ENCODE results near the gene NEU4. TPM values are rescaled to one million over a fixed set of nuclear protein-coding genes. Genes with fewer than 3 reads are reported as not detected.
"Not testable (repeated sequence)": the region's sequence is repeated elsewhere in the genome, so short reads cannot be mapped to it uniquely, and the experiment has no call there.

Gene NEU4
- total RNA-seq, 4 donors from 2014 or later: 0.78 to 5.7 (median 1.1) TPM; not detected in 1

GRCh38 chr2:241788135-241788534 is 20.9 kb upstream of the NEU4 start:
- no peak for DNase-seq
- Histone ChIP-seq H3K9me3 (no peaks in the 10 kb centered on the region), H3K36me3 (no peaks in the 10 kb centered on the region), H3K4me1 (no peaks in the 10 kb centered on the region), H3K4me3 (replicated peaks in 1 of 3) (no peak overlapping the region), H3K27ac (no peak overlapping the region), H3K27me3 (no peaks in the 10 kb centered on the region)
- 78 to 79% methylated on average over 4 of the region's 4 CpGs for WGBS, 2 donors
- intact Hi-C loops (cut with DNase I): no loop called here
- TF ChIP-seq CTCF (IDR thresholded peaks at IDR 0.05) (no peak), POLR2A (IDR thresholded peaks at IDR 0.05) (no peak)

GRCh38 chr2:241788572-241788971 is 20.4 kb upstream of the NEU4 start:
- DNase-seq: no peak
- Histone ChIP-seq H3K9me3 (no peaks in the 10 kb centered on the region), H3K36me3 (no peaks in the 10 kb centered on the region), H3K27ac (no peak overlapping the region), H3K4me3 (replicated peaks in 1 of 3) (no peak overlapping the region), H3K27me3 (no peaks in the 10 kb centered on the region), H3K4me1 (no peaks in the 10 kb centered on the region)
- TF ChIP-seq POLR2A (IDR thresholded peaks at IDR 0.05) (no peak), CTCF (IDR thresholded peaks at IDR 0.05) (no peak)
- intact Hi-C loops (cut with DNase I): no loop called here
- WGBS, 2 donors: 43 to 60% methylated on average over 3 of the region's 3 CpGs

- DNase-seq; H3K4me3 ChIP-seq (replicated peaks in 1 of 3); H3K27ac ChIP-seq; intact Hi-C loops (cut with DNase I); H3K36me3 ChIP-seq; H3K4me1 ChIP-seq; H3K27me3 ChIP-seq; H3K9me3 ChIP-seq: not testable (repeated sequence)
- 76 to 87% methylated on average over 3 of the region's 3 CpGs for WGBS, 2 donors
Measured at GRCh38 chr2:241791385-241791784, 17.6 kb upstream of the NEU4 start.

- no peaks in the 10 kb centered on the region for H3K27me3 ChIP-seq
- TF ChIP-seq CTCF (IDR thresholded peaks at IDR 0.05) (no peak), POLR2A (IDR thresholded peaks at IDR 0.05) (no peak)
- no peak overlapping the region for H3K4me3 ChIP-seq (replicated peaks in 1 of 3)
- no peak overlapping the region for H3K27ac ChIP-seq
- no peak for DNase-seq
- H3K9me3 ChIP-seq: no peaks in the 10 kb centered on the region
- no peaks in the 10 kb centered on the region for H3K36me3 ChIP-seq
- H3K4me1 ChIP-seq: no peaks in the 10 kb centered on the region
- intact Hi-C loops (cut with DNase I): no loop called here
- WGBS, 2 donors: 93 to 96% methylated on average over 5 of the region's 5 CpGs
Measured at GRCh38 chr2:241793385-241793784, 15.6 kb upstream of the NEU4 start.

- DNase-seq: no peak
- H3K9me3 ChIP-seq: no peaks in the 10 kb centered on the region
- 86 to 87% methylated on average over 9 to 10 of the region's 10 CpGs for WGBS, 2 donors
Measured at GRCh38 chr2:241794250-241794823, 14.7 kb upstream of the NEU4 start.

More at GRCh38 chr2:241794250-241794823, 14.7 kb upstream of the NEU4 start:
- TF ChIP-seq CTCF (IDR thresholded peaks at IDR 0.05) (no peak), POLR2A (IDR thresholded peaks at IDR 0.05) (no peak)
- intact Hi-C loops (cut with DNase I): no loop called here
- Histone ChIP-seq H3K27me3 (no peaks in the 10 kb centered on the region), H3K4me3 (replicated peaks in 1 of 3) (no peak overlapping the region), H3K36me3 (no peaks in the 10 kb centered on the region), H3K27ac (no peak overlapping the region), H3K4me1 (no peaks in the 10 kb centered on the region)

All from thyroid gland (tissue), 4 donors.